ENCODE results near the gene PKP1. TPM values are rescaled to one million over a fixed set of nuclear protein-coding genes. Genes with fewer than 3 reads are reported as not detected.
A peak's percentile ranks its signal among the peaks of the same experiment; 100 is the strongest.

Gene PKP1
- total and polyA plus RNA-seq, 4 experiments from 2014 or later, result not detected

GRCh38 chr1:201283836-201284553 is 689 bp downstream of the PKP1 start:
- ChIA-PET CTCF (ENCODE audit: partially characterized antibody) (no interaction called here), POLR2A (ENCODE audit: partially characterized antibody) (no interaction called here)
- no peak for DNase-seq
- no peaks in the 10 kb centered on the region for H3K9me3 Mint-ChIP-seq
- intact Hi-C loops (cut with micrococcal nuclease), result no loop called here
- Histone ChIP-seq H3K9me3 (ENCODE audit: control insufficient read depth in 1 of 2, low read length in 2 of 2) (no peaks in the 10 kb centered on the region), H3K27ac (ENCODE audit: low read depth, low read length) (no peak overlapping the region), H3K36me3 (ENCODE audit: insufficient read depth, low read length) (no peaks in the 10 kb centered on the region), H3K4me1 (ENCODE audit: insufficient read depth, low read length) (peaks cover 4% of the 10 kb centered on the region), H3K4me3 (ENCODE audit: low read length in 2 of 2) (no peak overlapping the region), H3K27me3 (ENCODE audit: insufficient read depth, low read length) (peaks cover 6% of the 10 kb centered on the region)
- H3K27ac Mint-ChIP-seq, result no peak overlapping the region
- H3K36me3 Mint-ChIP-seq, result no peaks in the 10 kb centered on the region
- H3K27me3 Mint-ChIP-seq, result peaks cover 31 to 39% of the 10 kb centered on the region in 2 donors
- H3K4me3 Mint-ChIP-seq, result peak overlapping the region in 1 of 8 donors; percentile 10
- peaks cover 0 to 9% (median 2%) of the 10 kb centered on the region in 4 donors for H3K4me1 Mint-ChIP-seq

- Mint-ChIP-seq H3K4me1 (peaks cover 0 to 9% (median 2%) of the 10 kb centered on the region in 4 donors), H3K27ac (no peak overlapping the region), H3K27me3 (peaks cover 33 to 40% of the 10 kb centered on the region in 2 donors), H3K4me3 (no peak overlapping the region), H3K9me3 (no peaks in the 10 kb centered on the region), H3K36me3 (no peaks in the 10 kb centered on the region)
- intact Hi-C loops (cut with micrococcal nuclease), result no loop called here
- POLR2A ChIA-PET (ENCODE audit: partially characterized antibody), result no interaction called here
- H3K27me3 ChIP-seq (ENCODE audit: insufficient read depth, low read length), result peaks cover 6% of the 10 kb centered on the region
- DNase-seq, result no peak
- no peaks in the 10 kb centered on the region for H3K36me3 ChIP-seq (ENCODE audit: insufficient read depth, low read length)
- H3K4me3 ChIP-seq (ENCODE audit: low read length in 2 of 2), result no peak overlapping the region
- no peak overlapping the region for H3K27ac ChIP-seq (ENCODE audit: low read depth, low read length)
- H3K9me3 ChIP-seq (ENCODE audit: control insufficient read depth in 1 of 2, low read length in 2 of 2), result no peaks in the 10 kb centered on the region
- CTCF ChIA-PET (ENCODE audit: partially characterized antibody), result no interaction called here
- peaks cover 4% of the 10 kb centered on the region for H3K4me1 ChIP-seq (ENCODE audit: insufficient read depth, low read length)
Observed at GRCh38 chr1:201284636-201285035, 1.3 kb downstream of the PKP1 start.

GRCh38 chr1:201285846-201286245 is 2.5 kb downstream of the PKP1 start:
- POLR2A ChIA-PET (ENCODE audit: partially characterized antibody), result no interaction called here
- H3K4me3 Mint-ChIP-seq, result no peak overlapping the region
- H3K27me3 Mint-ChIP-seq, result peaks cover 36 to 42% of the 10 kb centered on the region in 2 donors
- CTCF ChIA-PET (ENCODE audit: partially characterized antibody), result no interaction called here
- H3K4me1 ChIP-seq (ENCODE audit: insufficient read depth, low read length), result peaks cover 4% of the 10 kb centered on the region
- no peak overlapping the region for H3K27ac ChIP-seq (ENCODE audit: low read depth, low read length)
- H3K36me3 Mint-ChIP-seq, result no peaks in the 10 kb centered on the region
- no peak for DNase-seq
- peaks cover 6% of the 10 kb centered on the region for H3K27me3 ChIP-seq (ENCODE audit: insufficient read depth, low read length)
- no peaks in the 10 kb centered on the region for H3K9me3 ChIP-seq (ENCODE audit: control insufficient read depth in 1 of 2, low read length in 2 of 2)
- no peaks in the 10 kb centered on the region for H3K9me3 Mint-ChIP-seq
- no peaks in the 10 kb centered on the region for H3K36me3 ChIP-seq (ENCODE audit: insufficient read depth, low read length)
- H3K4me1 Mint-ChIP-seq, result peaks cover 0 to 9% (median 2%) of the 10 kb centered on the region in 4 donors
- H3K4me3 ChIP-seq (ENCODE audit: low read length in 2 of 2), result no peak overlapping the region
- intact Hi-C loops (cut with micrococcal nuclease), result no loop called here
- H3K27ac Mint-ChIP-seq, result no peak overlapping the region

GRCh38 chr1:201286445-201286844 is 3.1 kb downstream of the PKP1 start:
- no peaks in the 10 kb centered on the region for H3K9me3 ChIP-seq (ENCODE audit: control insufficient read depth in 1 of 2, low read length in 2 of 2)
- Mint-ChIP-seq H3K36me3 (no peaks in the 10 kb centered on the region), H3K27me3 (peaks cover 34 to 39% of the 10 kb centered on the region in 2 donors), H3K4me3 (no peak overlapping the region), H3K4me1 (peaks cover 0 to 9% (median 2%) of the 10 kb centered on the region in 4 donors), H3K27ac (no peak overlapping the region), H3K9me3 (no peaks in the 10 kb centered on the region)
- no peaks in the 10 kb centered on the region for H3K36me3 ChIP-seq (ENCODE audit: insufficient read depth, low read length)
- intact Hi-C loops (cut with micrococcal nuclease), result no loop called here
- peaks cover 6% of the 10 kb centered on the region for H3K27me3 ChIP-seq (ENCODE audit: insufficient read depth, low read length)
- no peak for DNase-seq
- H3K4me3 ChIP-seq (ENCODE audit: low read length in 2 of 2), result no peak overlapping the region
- POLR2A ChIA-PET (ENCODE audit: partially characterized antibody), result no interaction called here
- H3K4me1 ChIP-seq (ENCODE audit: insufficient read depth, low read length), result peaks cover 4% of the 10 kb centered on the region
- H3K27ac ChIP-seq (ENCODE audit: low read depth, low read length), result no peak overlapping the region
- CTCF ChIA-PET (ENCODE audit: partially characterized antibody), result no interaction called here

- no peak for DNase-seq
- no peaks in the 10 kb centered on the region for H3K9me3 ChIP-seq (ENCODE audit: control insufficient read depth in 1 of 2, low read length in 2 of 2)
- peaks cover 0 to 7% (median 1%) of the 10 kb centered on the region in 4 donors for H3K4me1 Mint-ChIP-seq
- H3K27ac Mint-ChIP-seq, result no peak overlapping the region
- H3K27me3 ChIP-seq (ENCODE audit: insufficient read depth, low read length), result peaks cover 6% of the 10 kb centered on the region
- no peak overlapping the region for H3K4me3 ChIP-seq (ENCODE audit: low read length in 2 of 2)
- peaks cover 3% of the 10 kb centered on the region for H3K4me1 ChIP-seq (ENCODE audit: insufficient read depth, low read length)
- POLR2A ChIA-PET (ENCODE audit: partially characterized antibody), result no interaction called here
- H3K9me3 Mint-ChIP-seq, result no peaks in the 10 kb centered on the region
- intact Hi-C loops (cut with micrococcal nuclease), result no loop called here
- H3K36me3 Mint-ChIP-seq, result no peaks in the 10 kb centered on the region
- H3K27me3 Mint-ChIP-seq, result peaks cover 31 to 34% of the 10 kb centered on the region in 2 donors
- no peak overlapping the region for H3K27ac ChIP-seq (ENCODE audit: low read depth, low read length)
- no peaks in the 10 kb centered on the region for H3K36me3 ChIP-seq (ENCODE audit: insufficient read depth, low read length)
- H3K4me3 Mint-ChIP-seq, result no peak overlapping the region
- CTCF ChIA-PET (ENCODE audit: partially characterized antibody), result no interaction called here
Observed at GRCh38 chr1:201288007-201288406, 4.7 kb downstream of the PKP1 start.

- intact Hi-C loops (cut with micrococcal nuclease), result no loop called here
- no peak overlapping the region for H3K27ac Mint-ChIP-seq
- Histone ChIP-seq H3K4me1 (ENCODE audit: insufficient read depth, low read length) (no peaks in the 10 kb centered on the region), H3K4me3 (ENCODE audit: low read length in 2 of 2) (no peak overlapping the region), H3K36me3 (ENCODE audit: insufficient read depth, low read length) (no peaks in the 10 kb centered on the region), H3K9me3 (ENCODE audit: control insufficient read depth in 1 of 2, low read length in 2 of 2) (no peaks in the 10 kb centered on the region), H3K27ac (ENCODE audit: low read depth, low read length) (no peak overlapping the region), H3K27me3 (ENCODE audit: insufficient read depth, low read length) (peaks cover 6% of the 10 kb centered on the region)
- DNase-seq, result no peak
- peaks cover 28 to 33% of the 10 kb centered on the region in 2 donors for H3K27me3 Mint-ChIP-seq
- ChIA-PET CTCF (ENCODE audit: partially characterized antibody) (no interaction called here), POLR2A (ENCODE audit: partially characterized antibody) (no interaction called here)
- no peak overlapping the region for H3K4me3 Mint-ChIP-seq
- no peaks in the 10 kb centered on the region for H3K36me3 Mint-ChIP-seq
- H3K4me1 Mint-ChIP-seq, result no peaks in the 10 kb centered on the region
- H3K9me3 Mint-ChIP-seq, result no peaks in the 10 kb centered on the region
Observed at GRCh38 chr1:201288765-201289164, 5.5 kb downstream of the PKP1 start.

GRCh38 chr1:201290551-201290950 is 7.2 kb downstream of the PKP1 start:
- intact Hi-C loops (cut with micrococcal nuclease), result no loop called here
- CTCF ChIA-PET (ENCODE audit: partially characterized antibody), result interaction anchor here (1.2 kb wide), 1 partner anchor 9 kb away, joined by 4 read pairs; no protein-coding TSS in a partner anchor

More at GRCh38 chr1:201290551-201290950, 7.2 kb downstream of the PKP1 start:
- POLR2A ChIA-PET (ENCODE audit: partially characterized antibody), result no interaction called here
- Mint-ChIP-seq H3K27me3 (peaks cover 21 to 34% of the 10 kb centered on the region in 2 donors), H3K9me3 (no peaks in the 10 kb centered on the region), H3K4me1 (no peaks in the 10 kb centered on the region), H3K27ac (no peak overlapping the region), H3K36me3 (no peaks in the 10 kb centered on the region), H3K4me3 (no peak overlapping the region)
- no peak overlapping the region for H3K27ac ChIP-seq (ENCODE audit: low read depth, low read length)
- no peak overlapping the region for H3K4me3 ChIP-seq (ENCODE audit: low read length in 2 of 2)
- DNase-seq, result no peak
- no peaks in the 10 kb centered on the region for H3K36me3 ChIP-seq (ENCODE audit: insufficient read depth, low read length)
- no peaks in the 10 kb centered on the region for H3K9me3 ChIP-seq (ENCODE audit: control insufficient read depth in 1 of 2, low read length in 2 of 2)
- H3K27me3 ChIP-seq (ENCODE audit: insufficient read depth, low read length), result peaks cover 6% of the 10 kb centered on the region
- H3K4me1 ChIP-seq (ENCODE audit: insufficient read depth, low read length), result no peaks in the 10 kb centered on the region

Measured in CD4-positive, alpha-beta memory T cell (primary cell).